Measurements from ENCODE around the gene COMMD3.
"Not testable (repeated sequence)": the region's sequence is repeated elsewhere in the genome, so short reads cannot be mapped to it uniquely, and the experiment has no call there.

The COMMD3 gene

GRCh38 chr10:22340329-22341189 lies 24.4 kb downstream of the COMMD3 start:
- peak; percentile 49 for DNase-seq

GRCh38 chr10:22341190-22341925 lies 25.2 kb downstream of the COMMD3 start:
- DNase-seq = no peak

- no peak for DNase-seq
Observed at GRCh38 chr10:22341926-22342196, 25.7 kb downstream of the COMMD3 start.

GRCh38 chr10:22342421-22342820 lies 26.2 kb downstream of the COMMD3 start:
- DNase-seq = no peak

GRCh38 chr10:22343731-22344130 lies 27.5 kb downstream of the COMMD3 start:
- no peak for DNase-seq

GRCh38 chr10:22344249-22344648 lies 28.1 kb downstream of the COMMD3 start:
- no peak for DNase-seq

- DNase-seq = no peak
Observed at GRCh38 chr10:22344781-22345300, 28.7 kb downstream of the COMMD3 start.

- peak; percentile 35 for DNase-seq
Observed at GRCh38 chr10:22345301-22346095, 29.3 kb downstream of the COMMD3 start, which contains the start of gene SPAG6. SPAG6 (plus strand) TSS chr10:22345496; CDS start chr10:22345612, 116 bp downstream.

- DNase-seq = no peak
Observed at GRCh38 chr10:22346096-22346661, 30.0 kb downstream of the COMMD3 start.

- no peak for DNase-seq
Observed at GRCh38 chr10:22349755-22350154, 33.6 kb downstream of the COMMD3 start.

- no peak for DNase-seq
Observed at GRCh38 chr10:22351131-22351703, 35.0 kb downstream of the COMMD3 start.

- no peak for DNase-seq
Observed at GRCh38 chr10:22356324-22356873, 40.2 kb downstream of the COMMD3 start.

GRCh38 chr10:22357770-22358169 lies 41.6 kb downstream of the COMMD3 start:
- DNase-seq = not testable (repeated sequence)

- DNase-seq = no peak
Observed at GRCh38 chr10:22363305-22363704, 47.1 kb downstream of the COMMD3 start.

GRCh38 chr10:22364407-22365140 lies 48.4 kb downstream of the COMMD3 start:
- no peak for DNase-seq

- DNase-seq = no peak
Observed at GRCh38 chr10:22365233-22365632, 49.0 kb downstream of the COMMD3 start.

GRCh38 chr10:22365644-22366434 lies 49.7 kb downstream of the COMMD3 start:
- DNase-seq = no peak

GRCh38 chr10:22366435-22366703 lies 50.2 kb downstream of the COMMD3 start:
- no peak for DNase-seq

- DNase-seq = no peak
Observed at GRCh38 chr10:22366771-22367170, 50.6 kb downstream of the COMMD3 start.

- no peak for DNase-seq
Observed at GRCh38 chr10:22367471-22367870, 51.3 kb downstream of the COMMD3 start.

GRCh38 chr10:22368402-22368801 lies 52.2 kb downstream of the COMMD3 start:
- no peak for DNase-seq
